ENCODE results near the gene MACROD2. TPM values are rescaled to one million over a fixed set of nuclear protein-coding genes. Genes with fewer than 3 reads are reported as not detected.

MACROD2 gene
- total RNA-seq, 2 donors from 2014 or later = 8.0 to 19.4 TPM

DNA sequence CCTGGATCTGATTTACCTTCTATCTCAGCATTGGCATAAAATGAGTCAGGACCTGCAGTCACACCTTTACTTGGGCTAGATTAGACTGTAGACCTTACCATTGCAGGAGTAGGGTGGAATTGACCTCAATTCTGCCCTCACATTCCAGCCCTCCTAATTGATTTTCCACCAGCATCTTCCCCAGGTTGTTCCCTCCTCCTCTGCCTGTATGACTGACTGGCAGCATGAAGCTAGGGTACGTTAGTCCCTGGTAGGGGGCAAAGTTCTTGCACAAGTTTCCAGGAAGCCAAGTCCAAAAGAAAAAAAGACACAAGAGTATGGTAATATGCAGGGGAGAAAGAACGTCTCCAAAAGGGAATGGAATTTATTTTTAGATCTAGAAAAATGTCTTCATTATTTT lies 567.7 kb downstream of the MACROD2 start:
- no peak overlapping the region for H3K27ac ChIP-seq
- intact Hi-C loops (cut with DNase I) = no loop called here
- TF ChIP-seq POLR2AphosphoS5 (IDR thresholded peaks at IDR 0.05) = no peak

GRCh38 chr20:14566505-14566904 lies 571.2 kb downstream of the MACROD2 start:
- intact Hi-C loops (cut with DNase I) = no loop called here
- TF ChIP-seq POLR2A (IDR thresholded peaks at IDR 0.05) (no peak), POLR2AphosphoS5 (IDR thresholded peaks at IDR 0.05) (no peak)
- no peaks in the 10 kb centered on the region for H3K27me3 ChIP-seq (replicated peaks; ENCODE audit: insufficient read depth)
- WGBS = 95% methylated on average over 2 of the region's 2 CpGs
- H3K36me3 ChIP-seq = no peaks in the 10 kb centered on the region
- H3K4me1 ChIP-seq (replicated peaks) = no peaks in the 10 kb centered on the region
- H3K9me3 ChIP-seq = no peaks in the 10 kb centered on the region
- DNase-seq (ENCODE audit: low spot score) = no peak
- H3K4me3 ChIP-seq = no peak overlapping the region
- H3K27ac ChIP-seq = no peak overlapping the region

More for the DNA sequence above, 567.7 kb downstream of the MACROD2 start:
- Histone ChIP-seq H3K4me3 (no peak overlapping the region), H3K27me3 (replicated peaks; ENCODE audit: insufficient read depth) (no peaks in the 10 kb centered on the region), H3K4me1 (replicated peaks) (no peaks in the 10 kb centered on the region), H3K9me3 (no peaks in the 10 kb centered on the region), H3K36me3 (no peaks in the 10 kb centered on the region)
- no peak for DNase-seq (ENCODE audit: low spot score)
- 78% methylated on average over 2 of the region's 2 CpGs for WGBS

DNA sequence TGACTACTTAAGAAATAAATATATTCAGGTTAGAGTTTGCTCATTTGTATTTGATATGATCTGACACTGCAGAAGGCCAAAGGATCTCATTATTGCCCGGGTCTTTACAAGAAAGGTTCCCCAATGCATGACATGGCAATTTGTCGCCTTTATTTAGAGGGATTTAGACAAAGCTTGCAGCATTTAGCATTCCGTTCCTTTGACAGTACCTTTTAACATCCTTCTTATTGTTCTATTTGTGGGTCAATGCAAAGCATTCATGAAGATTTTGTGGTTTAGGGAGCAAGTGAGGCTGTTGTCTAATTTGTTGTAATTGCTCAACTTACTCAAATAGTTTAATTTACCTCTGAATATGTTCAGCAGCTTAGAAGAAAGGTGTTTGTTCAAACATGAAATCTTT lies 572.9 kb downstream of the MACROD2 start:
- no peaks in the 10 kb centered on the region for H3K4me1 ChIP-seq (replicated peaks)
- no peaks in the 10 kb centered on the region for H3K36me3 ChIP-seq
- no peak overlapping the region for H3K27ac ChIP-seq
- no peak for DNase-seq (ENCODE audit: low spot score)
- 72% methylated on average over 3 of the region's 3 CpGs for WGBS
- no peak overlapping the region for H3K4me3 ChIP-seq
- no peaks in the 10 kb centered on the region for H3K27me3 ChIP-seq (replicated peaks; ENCODE audit: insufficient read depth)
- intact Hi-C loops (cut with DNase I) = no loop called here
- TF ChIP-seq POLR2AphosphoS5 (IDR thresholded peaks at IDR 0.05) (no peak), POLR2A (IDR thresholded peaks at IDR 0.05) (no peak)
- TF ChIP-seq, protein P1, sequence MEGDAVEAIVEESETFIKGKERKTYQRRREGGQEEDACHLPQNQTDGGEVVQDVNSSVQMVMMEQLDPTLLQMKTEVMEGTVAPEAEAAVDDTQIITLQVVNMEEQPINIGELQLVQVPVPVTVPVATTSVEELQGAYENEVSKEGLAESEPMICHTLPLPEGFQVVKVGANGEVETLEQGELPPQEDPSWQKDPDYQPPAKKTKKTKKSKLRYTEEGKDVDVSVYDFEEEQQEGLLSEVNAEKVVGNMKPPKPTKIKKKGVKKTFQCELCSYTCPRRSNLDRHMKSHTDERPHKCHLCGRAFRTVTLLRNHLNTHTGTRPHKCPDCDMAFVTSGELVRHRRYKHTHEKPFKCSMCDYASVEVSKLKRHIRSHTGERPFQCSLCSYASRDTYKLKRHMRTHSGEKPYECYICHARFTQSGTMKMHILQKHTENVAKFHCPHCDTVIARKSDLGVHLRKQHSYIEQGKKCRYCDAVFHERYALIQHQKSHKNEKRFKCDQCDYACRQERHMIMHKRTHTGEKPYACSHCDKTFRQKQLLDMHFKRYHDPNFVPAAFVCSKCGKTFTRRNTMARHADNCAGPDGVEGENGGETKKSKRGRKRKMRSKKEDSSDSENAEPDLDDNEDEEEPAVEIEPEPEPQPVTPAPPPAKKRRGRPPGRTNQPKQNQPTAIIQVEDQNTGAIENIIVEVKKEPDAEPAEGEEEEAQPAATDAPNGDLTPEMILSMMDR (IDR thresholded peaks at IDR 0.05) = no peak
- no peaks in the 10 kb centered on the region for H3K9me3 ChIP-seq

DNA sequence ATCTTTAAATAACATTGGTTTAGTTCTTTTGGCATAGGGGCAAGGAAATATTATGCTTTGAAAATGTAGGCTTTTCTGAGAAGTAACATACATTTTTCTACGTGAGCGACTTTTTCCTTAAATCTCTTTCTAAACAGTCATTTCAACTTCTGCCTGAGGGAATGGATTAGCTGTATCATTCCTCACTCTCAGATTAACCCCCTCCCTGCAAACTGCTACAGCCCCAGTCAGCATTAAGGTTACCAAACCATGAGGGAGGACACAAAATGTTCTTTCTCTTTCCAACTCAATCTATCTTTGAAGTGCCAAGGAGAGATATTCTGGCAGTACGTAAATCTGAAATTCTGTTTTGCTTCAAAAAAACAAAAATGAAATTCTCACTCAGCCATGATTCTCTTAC lies 573.4 kb downstream of the MACROD2 start:
- intact Hi-C loops (cut with DNase I) = no loop called here
- Histone ChIP-seq H3K9me3 (no peaks in the 10 kb centered on the region), H3K4me1 (replicated peaks) (no peaks in the 10 kb centered on the region), H3K27me3 (replicated peaks; ENCODE audit: insufficient read depth) (no peaks in the 10 kb centered on the region), H3K27ac (no peak overlapping the region), H3K36me3 (no peaks in the 10 kb centered on the region), H3K4me3 (no peak overlapping the region)
- DNase-seq (ENCODE audit: low spot score) = no peak
- TF ChIP-seq POLR2AphosphoS5 (IDR thresholded peaks at IDR 0.05) = no peak
- TF ChIP-seq, protein P1 (IDR thresholded peaks at IDR 0.05) = no peak
- TF ChIP-seq POLR2A (IDR thresholded peaks at IDR 0.05) = no peak
- WGBS = 89% methylated on average over 3 of the region's 3 CpGs

GRCh38 chr20:14569641-14570040 lies 574.3 kb downstream of the MACROD2 start:
- Histone ChIP-seq H3K27ac (no peak overlapping the region), H3K36me3 (no peaks in the 10 kb centered on the region), H3K4me1 (replicated peaks) (no peaks in the 10 kb centered on the region), H3K4me3 (no peak overlapping the region), H3K27me3 (replicated peaks; ENCODE audit: insufficient read depth) (no peaks in the 10 kb centered on the region), H3K9me3 (no peaks in the 10 kb centered on the region)
- WGBS = 93% methylated on average over 2 of the region's 2 CpGs
- TF ChIP-seq, protein P1 (IDR thresholded peaks at IDR 0.05) = no peak
- TF ChIP-seq POLR2AphosphoS5 (IDR thresholded peaks at IDR 0.05) (no peak), POLR2A (IDR thresholded peaks at IDR 0.05) (no peak)
- no peak for DNase-seq (ENCODE audit: low spot score)
- intact Hi-C loops (cut with DNase I) = no loop called here

- Histone ChIP-seq H3K27me3 (replicated peaks; ENCODE audit: insufficient read depth) (no peaks in the 10 kb centered on the region), H3K27ac (no peak overlapping the region), H3K9me3 (no peaks in the 10 kb centered on the region), H3K4me1 (replicated peaks) (no peaks in the 10 kb centered on the region), H3K4me3 (no peak overlapping the region), H3K36me3 (no peaks in the 10 kb centered on the region)
- TF ChIP-seq POLR2A (IDR thresholded peaks at IDR 0.05) = no peak
- TF ChIP-seq, protein P1 (IDR thresholded peaks at IDR 0.05) = no peak
- TF ChIP-seq POLR2AphosphoS5 (IDR thresholded peaks at IDR 0.05) = no peak
- 52% methylated on average over 2 of the region's 2 CpGs for WGBS
- intact Hi-C loops (cut with DNase I) = no loop called here
- DNase-seq (ENCODE audit: low spot score) = no peak
Measured at GRCh38 chr20:14570811-14571210, 575.5 kb downstream of the MACROD2 start.
